ENCODE data around the gene USPL1.
A peak's percentile ranks its signal among the peaks of the same experiment; 100 is the strongest.
"Not testable (repeated sequence)": the region's sequence is repeated elsewhere in the genome, so short reads cannot be mapped to it uniquely, and the experiment has no call there.

USPL1 gene

DNA sequence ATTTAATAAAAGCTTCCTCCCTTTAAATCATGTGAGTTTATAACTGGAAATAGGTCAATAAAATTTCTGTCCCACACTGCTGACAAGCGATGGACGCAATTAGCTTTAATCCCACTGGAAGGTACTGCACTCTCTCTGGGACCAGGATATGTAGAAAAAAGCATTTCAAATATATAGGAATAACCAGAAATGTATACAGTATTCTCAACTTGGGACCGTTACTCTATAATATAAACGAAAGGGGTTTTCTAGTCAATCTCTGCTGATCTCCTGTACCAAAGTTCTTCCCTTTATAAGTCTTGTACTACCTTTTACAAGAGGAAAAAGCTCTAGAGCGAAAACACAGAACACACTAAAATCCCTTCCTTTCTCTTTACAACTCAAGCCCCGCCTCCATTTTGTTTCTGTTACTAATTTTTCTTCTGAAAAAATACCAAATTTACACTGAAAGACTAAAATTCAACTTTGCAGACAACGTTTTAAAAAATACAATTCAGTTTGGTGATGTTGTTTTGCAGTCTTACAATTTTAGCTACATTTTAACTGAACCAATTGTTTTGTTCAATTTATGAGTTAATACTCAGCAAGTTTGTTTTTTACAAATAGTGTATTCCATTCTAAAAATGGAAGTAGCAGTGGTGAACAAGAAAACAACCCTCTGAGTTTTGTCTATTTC, 1.7 kb upstream of the USPL1 start:
- DNase-seq (ENCODE audit: low spot score), result no peak

- peak; percentile 93 for DNase-seq (ENCODE audit: low spot score)
Measured at GRCh38 chr13:30616927-30617314, 799 bp upstream of the USPL1 start.

- peak; percentile 28 for DNase-seq (ENCODE audit: low spot score)
Measured at GRCh38 chr13:30618186-30618929, 638 bp downstream of the USPL1 start.

- no peak for DNase-seq (ENCODE audit: low spot score)
Measured at GRCh38 chr13:30618930-30619279, 1.2 kb downstream of the USPL1 start.

DNA sequence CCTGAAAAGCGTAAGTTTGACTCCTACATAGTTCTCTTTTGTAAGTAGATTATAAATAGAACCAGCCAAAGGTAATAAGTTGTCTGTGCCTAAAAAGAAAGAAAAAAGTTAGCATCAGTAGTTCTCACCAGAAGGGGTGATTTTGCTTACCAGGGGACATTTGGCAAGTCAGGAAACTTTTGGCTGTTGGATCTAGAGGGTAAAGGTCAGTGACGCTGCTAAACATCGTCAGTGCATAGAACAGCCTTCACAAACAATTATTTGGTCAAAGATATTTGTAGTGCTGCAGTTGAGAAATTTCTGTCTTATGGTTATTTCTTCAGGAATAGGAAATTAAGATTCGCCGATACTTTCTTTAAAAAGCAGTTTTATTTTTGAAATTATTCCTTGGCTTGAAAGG, 2.0 kb downstream of the USPL1 start:
- no peak for DNase-seq (ENCODE audit: low spot score)

- DNase-seq (ENCODE audit: low spot score), result no peak
Measured at GRCh38 chr13:30620941-30621340, 3.2 kb downstream of the USPL1 start.

DNA sequence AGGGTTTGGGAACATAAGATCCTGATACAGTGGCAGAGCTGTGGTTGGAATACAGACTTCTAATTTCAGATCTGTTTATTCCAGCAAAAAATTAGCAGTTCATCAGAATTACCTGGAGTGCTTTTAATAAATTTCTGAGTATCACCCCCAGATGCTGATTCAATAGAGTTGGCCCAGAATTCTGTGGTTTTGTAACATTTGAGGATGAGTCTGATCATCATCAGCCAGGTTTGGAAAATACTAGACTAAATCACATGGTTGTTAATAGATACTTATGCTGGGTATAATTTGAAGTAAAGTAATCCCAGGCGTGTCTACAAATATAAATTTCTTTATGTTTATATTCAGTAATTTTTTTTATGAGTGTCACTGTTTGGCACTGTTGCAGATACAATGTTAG, 4.8 kb downstream of the USPL1 start:
- DNase-seq (ENCODE audit: low spot score), result no peak

DNA sequence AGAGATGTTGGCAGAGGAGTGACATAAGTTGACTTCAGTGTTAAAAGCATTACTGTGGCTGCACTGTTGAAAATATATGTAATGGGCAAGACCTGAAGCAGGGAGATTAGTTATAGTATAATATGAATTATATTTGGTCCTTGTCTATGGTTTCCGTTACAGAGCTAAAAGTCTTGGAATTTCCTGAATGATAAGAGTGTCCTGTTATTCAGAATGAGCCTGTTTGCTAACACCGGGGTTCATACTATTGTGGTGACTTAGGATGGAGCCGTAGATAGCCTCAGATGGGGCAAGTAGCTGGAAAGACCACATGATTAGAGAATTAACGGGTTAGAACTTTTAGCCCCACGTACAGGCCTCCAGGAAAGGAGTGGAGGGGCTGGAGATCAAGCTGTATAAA, 5.7 kb downstream of the USPL1 start:
- DNase-seq (ENCODE audit: low spot score), result no peak

DNA sequence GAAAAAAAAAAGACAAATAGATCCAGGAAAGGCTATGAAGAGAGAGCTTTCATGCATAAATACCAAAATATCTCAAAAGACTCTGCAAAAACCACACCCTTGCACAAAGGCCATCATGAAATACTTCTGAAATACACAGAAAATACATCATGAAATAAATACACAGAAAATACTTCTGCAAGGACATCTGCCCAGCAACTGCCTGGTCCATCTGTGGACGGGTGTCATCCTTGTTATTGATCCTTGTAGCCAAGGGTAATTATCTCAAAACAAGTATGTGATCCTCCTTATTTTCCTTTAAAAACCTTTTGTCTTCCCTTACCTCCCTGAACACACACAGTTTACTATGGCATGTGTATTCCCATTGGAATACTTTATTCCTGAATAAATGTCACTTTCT, 6.9 kb downstream of the USPL1 start:
- no peak for DNase-seq (ENCODE audit: low spot score)

GRCh38 chr13:30629527-30629926, 11.8 kb downstream of the USPL1 start:
- DNase-seq (ENCODE audit: low spot score), result no peak

- no peak for DNase-seq (ENCODE audit: low spot score)
Measured at GRCh38 chr13:30633861-30634260, 16.1 kb downstream of the USPL1 start.

DNA sequence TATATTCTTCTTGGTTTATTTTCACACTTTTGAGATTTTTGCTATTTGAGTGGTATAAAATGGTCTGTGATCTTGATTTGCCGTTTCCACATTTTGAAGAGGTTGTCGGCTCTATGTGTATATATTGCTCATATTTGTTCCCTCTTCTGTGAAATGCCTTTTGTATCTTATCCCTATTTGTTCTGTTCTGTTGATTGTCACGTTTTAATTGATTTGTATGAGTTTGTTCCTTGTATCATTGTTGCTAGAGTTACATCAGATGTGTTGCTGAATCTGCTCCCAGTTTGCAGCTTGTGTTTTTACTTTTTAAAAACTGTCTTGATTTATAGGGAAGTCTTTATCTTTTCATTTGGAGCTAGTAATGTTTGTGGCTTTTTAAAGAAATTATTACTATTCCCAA, 17.1 kb downstream of the USPL1 start:
- DNase-seq (ENCODE audit: low spot score), result no peak

DNA sequence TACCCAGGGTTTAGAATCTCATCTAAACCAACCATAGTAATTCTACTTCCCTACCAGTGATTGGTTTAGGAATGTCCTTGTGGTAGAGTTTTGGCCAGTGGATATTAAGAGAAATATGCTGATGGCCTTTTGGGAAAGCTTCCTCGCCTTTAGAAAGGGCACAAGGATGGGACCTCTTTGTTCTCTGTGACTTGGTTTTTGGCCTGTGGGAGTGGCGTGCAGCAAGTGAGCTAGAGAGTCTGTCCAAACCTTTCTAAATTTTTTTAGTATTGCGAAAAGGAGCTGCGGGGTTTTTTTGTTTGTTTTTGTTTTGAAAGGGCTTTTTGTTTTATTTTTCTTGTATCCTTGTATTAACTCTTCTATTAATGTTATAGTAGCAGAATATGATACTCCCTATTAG, 20.6 kb downstream of the USPL1 start:
- no peak for DNase-seq (ENCODE audit: low spot score)

DNA sequence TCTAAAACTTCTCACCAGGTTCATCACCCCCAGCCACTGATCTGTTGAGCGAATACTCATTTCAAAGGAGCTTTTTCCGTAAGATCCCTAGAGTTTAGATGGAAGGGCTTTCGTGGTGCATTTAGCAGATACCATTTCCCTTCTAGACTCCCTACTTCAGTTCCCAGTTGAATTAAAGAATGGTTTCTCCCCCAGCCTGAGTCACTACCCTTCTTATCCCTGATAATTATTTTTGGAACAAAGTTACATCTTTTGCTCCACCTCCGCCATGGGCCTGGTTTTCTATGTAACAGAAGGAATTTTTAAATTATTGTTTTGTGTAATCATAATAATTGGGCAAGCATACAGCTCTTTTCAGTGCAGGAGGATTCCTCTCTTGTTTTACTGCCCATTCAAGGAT, 22.0 kb downstream of the USPL1 start:
- peak; percentile 23 for DNase-seq (ENCODE audit: low spot score)

GRCh38 chr13:30641173-30641572, 23.5 kb downstream of the USPL1 start:
- DNase-seq (ENCODE audit: low spot score), result not testable (repeated sequence)

DNA sequence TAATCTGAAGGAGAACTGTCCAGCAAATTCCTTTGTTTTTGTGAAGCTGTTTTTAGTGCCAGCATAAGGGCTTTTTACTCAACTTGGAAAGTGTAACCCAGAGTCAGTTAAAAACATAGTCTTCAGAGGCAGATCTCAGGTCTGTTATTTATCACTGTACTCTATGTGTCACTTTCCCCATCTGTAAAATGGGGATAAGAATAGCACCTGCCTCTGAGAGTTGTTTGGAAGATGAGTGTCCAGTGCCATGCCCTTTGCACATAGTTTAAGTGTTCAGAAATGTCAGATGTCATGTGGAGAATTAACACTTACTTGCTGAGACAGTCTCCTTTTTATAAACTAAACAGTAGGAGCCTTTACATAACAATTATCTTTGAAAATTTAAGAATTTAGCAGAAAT, 27.9 kb downstream of the USPL1 start:
- no peak for DNase-seq (ENCODE audit: low spot score)

DNA sequence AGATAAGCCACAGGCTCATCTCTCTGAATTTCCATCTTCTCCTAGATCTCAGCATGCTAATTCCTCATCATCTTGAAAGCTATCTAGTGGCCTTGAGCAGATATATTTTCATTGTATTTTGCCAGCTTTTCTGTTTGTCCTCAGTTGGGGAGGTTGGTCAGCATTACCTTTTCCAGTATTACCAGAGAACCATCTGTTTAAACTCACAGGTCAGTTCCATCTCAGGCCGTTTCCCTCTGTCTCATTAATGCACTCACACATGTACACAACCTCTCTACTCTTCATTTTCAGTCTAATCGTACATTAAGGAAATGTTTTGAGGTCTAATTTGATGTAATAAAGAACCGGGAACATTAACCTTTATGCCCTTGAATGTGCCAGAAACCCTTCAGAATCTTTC, 29.7 kb downstream of the USPL1 start:
- no peak for DNase-seq (ENCODE audit: low spot score)

- DNase-seq (ENCODE audit: low spot score), result no peak
Measured at GRCh38 chr13:30647824-30648521, 30.3 kb downstream of the USPL1 start.

- DNase-seq (ENCODE audit: low spot score), result no peak
Measured at GRCh38 chr13:30648522-30649012, 30.8 kb downstream of the USPL1 start.

DNA sequence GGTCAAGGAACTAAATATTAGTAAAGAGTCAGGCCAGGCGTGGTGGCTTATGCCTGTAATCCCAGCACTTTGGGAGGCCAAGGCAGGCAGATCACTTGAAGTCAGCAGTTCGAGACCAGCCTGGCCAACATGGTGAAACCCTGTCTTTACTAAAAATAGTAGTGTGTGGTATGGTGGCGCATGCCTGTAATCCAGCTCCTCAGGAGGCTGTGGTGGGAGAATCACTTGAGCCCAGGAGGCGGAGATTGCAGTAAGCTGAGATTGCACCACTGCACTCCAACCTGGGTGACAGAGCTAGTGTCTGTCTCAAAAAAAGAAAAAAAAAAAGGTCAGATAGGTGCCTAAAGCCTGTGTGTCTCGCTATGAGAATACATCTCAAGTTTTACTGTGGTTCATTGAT, 33.9 kb downstream of the USPL1 start:
- DNase-seq (ENCODE audit: low spot score), result not testable (repeated sequence)

GRCh38 chr13:30652746-30653386, 35.1 kb downstream of the USPL1 start:
- DNase-seq (ENCODE audit: low spot score), result no peak

DNA sequence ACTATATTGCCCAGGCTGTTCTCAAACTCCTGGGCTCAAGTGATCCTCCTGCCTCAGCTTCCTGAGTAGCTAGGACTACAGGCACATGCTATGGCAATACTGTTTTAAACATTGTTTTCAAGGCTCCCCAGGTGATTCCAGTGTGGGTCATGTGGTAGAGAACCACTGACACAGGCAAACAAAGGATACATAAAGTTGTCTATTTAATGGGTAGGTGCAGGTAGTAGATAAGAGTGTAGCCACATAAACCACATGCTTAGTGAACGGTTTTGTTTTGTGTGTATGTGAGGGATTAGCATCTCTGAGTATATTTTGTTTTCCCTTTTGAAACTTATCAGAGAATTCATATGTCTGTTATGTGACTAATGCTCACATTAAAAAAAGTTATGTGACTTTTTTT, 36.7 kb downstream of the USPL1 start:
- DNase-seq (ENCODE audit: low spot score), result no peak

DNA sequence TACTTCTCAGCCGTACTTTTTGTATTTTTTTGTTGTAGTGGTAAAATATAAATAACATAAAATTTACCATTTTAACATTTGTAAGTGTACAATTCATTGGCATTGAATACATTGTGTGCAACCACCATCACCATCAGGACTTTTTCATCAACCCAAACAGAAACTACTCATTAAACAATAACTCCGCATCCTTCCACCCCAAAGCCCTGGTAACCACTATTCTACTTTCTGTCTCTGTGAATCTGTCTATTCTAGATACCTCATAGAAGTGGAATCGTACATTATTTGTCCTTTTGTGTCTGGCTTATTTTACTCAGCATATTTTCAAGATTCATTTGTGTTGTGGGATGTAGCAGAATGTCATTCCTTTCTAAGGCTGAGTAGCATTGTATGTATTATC, 38.5 kb downstream of the USPL1 start:
- DNase-seq (ENCODE audit: low spot score), result no peak
